B cell (primary cell): ENCODE data around the gene DSTYK. TPM values are rescaled to one million over a fixed set of nuclear protein-coding genes. Genes with fewer than 3 reads are reported as not detected.
A peak's percentile ranks its signal among the peaks of the same experiment; 100 is the strongest.

Experiments used
- ATAC-seq: fragments of 200-7000 bp; cut with Tn5 transposase; one replicate; pipeline ENCODE4 v1.10.0; 2021; ENCODE audit warnings: low read depth, mild to moderate bottlenecking, moderate number of reproducible peaks, moderate library complexity
- CTCF ChIA-PET: fragments of 350-600 bp; sonication (Branson Sonifier 250); formaldehyde crosslinking; loops from one replicate; lab custom pipeline; 2021; ENCODE audit warnings: antibody characterized with exemption, inconsistent platforms; lab: Charles Lee
- POLR2A ChIA-PET: fragments of 350-600 bp; sonication (Branson Sonifier 250); formaldehyde crosslinking; loops from one replicate; lab custom pipeline; 2021; ENCODE audit warnings: antibody characterized with exemption; lab: Charles Lee
- DNase-seq: peaks from one replicate; pipeline ENCODE4 v3.0.0; 2013
- H2AFZ ChIP-seq: 2 replicates; pipeline ENCODE4 v1.6.1; 2012; ENCODE audit warnings: mild to moderate bottlenecking, low read depth, low read length; ENCODE audit not compliant: insufficient read depth, poor library complexity, severe bottlenecking
- H3K27ac ChIP-seq, 2 donors: 1 replicate in 1 of 2; 2 replicates in 1 of 2; pipeline ENCODE4 v1.5.1; 2012 to 2013; ENCODE audit warnings: low read length in 2 of 2, mild to moderate bottlenecking in 2 of 2, moderate library complexity in 1 of 2
- H3K27me3 ChIP-seq, 4 experiments: fragments of 200-600 bp in 1 of 4; sonication (generic) in 1 of 4; replicated peaks in 1 of 4; 1 replicate in 2 of 4; 2 replicates in 2 of 4; pipeline versions ENCODE4 v1.6.1 to v1.7.0; 2013 to 2016; ENCODE audit warnings: low read length in 3 of 4, mild to moderate bottlenecking in 2 of 4, mixed read lengths in 1 of 4, moderate library complexity in 1 of 4; ENCODE audit not compliant: insufficient read depth in 4 of 4, control insufficient read depth in 3 of 4; ENCODE audit errors: control extremely low read depth in 1 of 4
- H3K36me3 ChIP-seq, 2 experiments: replicated peaks in 1 of 2; 1 replicate in 1 of 2; 2 replicates in 1 of 2; pipeline versions ENCODE4 v1.6.1 to v1.7.1; 2013; ENCODE audit warnings: low read length in 1 of 2; ENCODE audit not compliant: insufficient read depth in 2 of 2, control insufficient read depth in 1 of 2; ENCODE audit errors: control extremely low read depth in 1 of 2, extremely low read depth in 1 of 2
- H3K4me1 ChIP-seq, 2 donors: fragments of 200-600 bp in 1 of 2; sonication (generic) in 1 of 2; 1 replicate in 1 of 2; 2 replicates in 1 of 2; pipeline versions ENCODE4 v1.5.1 to v1.6.1; 2013 to 2017; ENCODE audit warnings: low read length in 2 of 2; ENCODE audit not compliant: control insufficient read depth in 2 of 2, insufficient read depth in 2 of 2
- H3K4me2 ChIP-seq: replicated peaks from 2 replicates; pipeline ENCODE3; 2012; ENCODE audit warnings: mild to moderate bottlenecking, low read depth, low read length; ENCODE audit not compliant: poor library complexity, severe bottlenecking
- H3K4me3 ChIP-seq, 5 experiments: fragments of 200-600 bp in 1 of 5; sonication (generic) in 1 of 5; 1 replicate in 3 of 5; 2 replicates in 2 of 5; pipeline versions ENCODE4 v1.5.1 to v1.7.0; 2011 to 2016; ENCODE audit warnings: low read length in 4 of 5, mild to moderate bottlenecking in 4 of 5, low read depth in 2 of 5, control low read depth in 1 of 5, moderate library complexity in 1 of 5; ENCODE audit not compliant: insufficient read depth in 1 of 5; ENCODE audit errors: control extremely low read depth in 1 of 5, extremely low read depth in 1 of 5
- H3K79me2 ChIP-seq: fragments of 200-600 bp; sonication (generic); one replicate; pipeline ENCODE4 v1.6.0; 2016; ENCODE audit warnings: low read length; ENCODE audit not compliant: control insufficient read depth, insufficient read depth
- H3K9ac ChIP-seq: fragments of 200-600 bp; sonication (generic); 2 replicates; pipeline ENCODE4 v1.6.1; 2017; ENCODE audit warnings: mild to moderate bottlenecking, low read length, moderate library complexity
- H3K9me3 ChIP-seq, 3 donors: one replicate each; pipeline versions ENCODE4 v1.6.1 to v1.7.1; 2013; ENCODE audit warnings: low read length in 2 of 3; ENCODE audit not compliant: control insufficient read depth in 2 of 3, insufficient read depth in 1 of 3; ENCODE audit errors: control extremely low read depth in 1 of 3
- H4K20me1 ChIP-seq: 2 replicates; pipeline ENCODE4 v1.6.0; 2012; ENCODE audit warnings: mild to moderate bottlenecking, low read length; ENCODE audit not compliant: insufficient read depth, control insufficient read depth, poor library complexity, severe bottlenecking
- H3K27ac Mint-ChIP-seq: one replicate; pipeline ENCODE4 v1.8.0; 2021; ENCODE audit warnings: mixed read lengths
- H3K27me3 Mint-ChIP-seq: one replicate; pipeline ENCODE4 v1.8.0; 2021; ENCODE audit warnings: mixed read lengths
- H3K4me1 Mint-ChIP-seq: one replicate; pipeline ENCODE4 v1.8.0; 2021; ENCODE audit warnings: mixed read lengths
- H3K4me3 Mint-ChIP-seq: one replicate; pipeline ENCODE4 v1.8.0; 2021; ENCODE audit warnings: mixed read lengths
- H3K9me3 Mint-ChIP-seq: one replicate; pipeline ENCODE4 v1.8.0; 2022; ENCODE audit warnings: mixed read lengths; ENCODE audit not compliant: insufficient read depth
- CTCF ChIP-seq: fragments of 200-600 bp; IDR thresholded peaks from one replicate; pipeline ENCODE4 v1.8.0; 2022; ENCODE audit warnings: antibody characterized with exemption, mild to moderate bottlenecking
- EZH2 ChIP-seq: IDR thresholded peaks from 2 replicates; pipeline ENCODE4 v1.6.1; 2012; ENCODE audit warnings: borderline replicate concordance, low read depth, mild to moderate bottlenecking, moderate library complexity, low read length; ENCODE audit not compliant: insufficient read depth, poor library complexity, severe bottlenecking
- WGBS: methylation state at CpG from one replicate; pipeline ENCODE4 v1.1.5; 2013; ENCODE audit warnings: missing lambda C conversion rate; ENCODE audit not compliant: insufficient coverage; 5-methylcytosine and 5-hydroxymethylcytosine counted together
- intact Hi-C: fragments of 100-400 bp; cut with micrococcal nuclease; formaldehyde crosslinking; loops from one replicate; pipeline ENCODE4 v1.10.0; 2022
- polyA plus RNA-seq: library from polyadenylated mRNA; depleted of rRNA; stranded (reverse); fragments of >200 nt; gene quantifications from 2 replicates; pipeline ENCODE4 v1.2.3, GENCODE V29; 2012
- total RNA-seq, 2 donors: library from RNA; stranded (reverse); fragments of 120-200 nt in 1 of 2; gene quantifications; 1 replicate in 1 of 2; 2 replicates in 1 of 2; pipeline versions ENCODE4 v1.2.3 to v1.2.4, GENCODE V29; 2013 to 2022

Gene DSTYK
- total and polyA plus RNA-seq, 2 donors (not counting 1 experiment from before 2014, with no cell fraction given), result 3.6 to 15.7 TPM

GRCh38 chr1:205137901-205138300, 73.6 kb downstream of the DSTYK start:
- 100% methylated on average over 1 of the region's 3 CpGs for WGBS

GRCh38 chr1:205133287-205133686, 78.2 kb downstream of the DSTYK start:
- Histone ChIP-seq H3K9me3 (no peaks in the 10 kb centered on the region), H3K4me3 (no peak overlapping the region), H3K4me1 (peaks cover 14 to 24% of the 10 kb centered on the region in 2 donors), H3K4me2 (peak overlapping the region; percentile 22), H3K27ac (peak overlapping the region in 1 of 2 donors; percentile 33), H3K79me2 (no peaks in the 10 kb centered on the region), H3K9ac (no peak overlapping the region), H4K20me1 (no peaks in the 10 kb centered on the region), H2AFZ (no peak overlapping the region), H3K27me3 (no peaks in the 10 kb centered on the region), H3K36me3 (no peaks in the 10 kb centered on the region)
- TF ChIP-seq EZH2 (no peak), CTCF (no peak)
- 50% methylated on average over 1 of the region's 1 CpG for WGBS
- peaks cover 20% of the 10 kb centered on the region for H3K4me1 Mint-ChIP-seq
- ChIA-PET CTCF (interaction anchor here (0.6 to 1.8 kb wide), 3 partner anchors 9 to 166 kb away, joined by 3 to 9 read pairs (median 3); no protein-coding TSS in a partner anchor), POLR2A (no interaction called here)
- H3K9me3 Mint-ChIP-seq, result no peaks in the 10 kb centered on the region
- intact Hi-C loops, result no loop called here
- DNase-seq, result peak; percentile 27
- no peak for ATAC-seq
- no peak overlapping the region for H3K4me3 Mint-ChIP-seq
- H3K27me3 Mint-ChIP-seq, result no peaks in the 10 kb centered on the region
- no peak overlapping the region for H3K27ac Mint-ChIP-seq

More at GRCh38 chr1:205137901-205138300, 73.6 kb downstream of the DSTYK start:
- ChIA-PET CTCF (interaction anchor here (1.3 to 1.6 kb wide), 2 partner anchors 118 to 149 kb away, joined by 4 read pairs; no protein-coding TSS in a partner anchor), POLR2A (no interaction called here)
- Histone ChIP-seq H4K20me1 (no peaks in the 10 kb centered on the region), H3K4me3 (no peak overlapping the region), H3K27me3 (no peaks in the 10 kb centered on the region), H3K36me3 (no peaks in the 10 kb centered on the region), H3K9me3 (no peaks in the 10 kb centered on the region), H3K27ac (peak overlapping the region in 1 of 2 donors; percentile 61), H2AFZ (peak overlapping the region; percentile 49), H3K4me1 (peaks cover 23 to 40% of the 10 kb centered on the region in 2 donors), H3K4me2 (peak overlapping the region; percentile 14), H3K9ac (peak overlapping the region; percentile 4), H3K79me2 (no peaks in the 10 kb centered on the region)
- Mint-ChIP-seq H3K27me3 (no peaks in the 10 kb centered on the region), H3K4me3 (no peak overlapping the region), H3K9me3 (no peaks in the 10 kb centered on the region), H3K4me1 (peaks cover 37% of the 10 kb centered on the region), H3K27ac (peak overlapping the region; percentile 86)
- TF ChIP-seq EZH2, result no peak
- no peak for TF ChIP-seq CTCF
- DNase-seq, result no peak
- intact Hi-C loops, result no loop called here
- ATAC-seq, result no peak
